A673 (cell line): ENCODE results near the gene THOP1.

Source experiments
- EZH2 ChIP-seq: fragments of 200-600 bp; sonication (generic); IDR thresholded peaks from 2 replicates; pipeline ENCODE4 v1.6.1; 2017; ENCODE audit warnings: borderline replicate concordance, low read depth, mild to moderate bottlenecking, mixed read lengths, antibody characterized with exemption, low read length; ENCODE audit not compliant: poor library complexity, severe bottlenecking
- TF ChIP-seq, protein P1 (sequence below): fragments of 300-800, 200-600 bp; sonication (generic); conservative IDR thresholded peaks from 2 replicates; pipeline ENCODE4 v1.5.1; 2017; ENCODE audit warnings: low read depth, mild to moderate bottlenecking, antibody characterized with exemption, low read length, moderate library complexity, mixed read lengths

DNA sequence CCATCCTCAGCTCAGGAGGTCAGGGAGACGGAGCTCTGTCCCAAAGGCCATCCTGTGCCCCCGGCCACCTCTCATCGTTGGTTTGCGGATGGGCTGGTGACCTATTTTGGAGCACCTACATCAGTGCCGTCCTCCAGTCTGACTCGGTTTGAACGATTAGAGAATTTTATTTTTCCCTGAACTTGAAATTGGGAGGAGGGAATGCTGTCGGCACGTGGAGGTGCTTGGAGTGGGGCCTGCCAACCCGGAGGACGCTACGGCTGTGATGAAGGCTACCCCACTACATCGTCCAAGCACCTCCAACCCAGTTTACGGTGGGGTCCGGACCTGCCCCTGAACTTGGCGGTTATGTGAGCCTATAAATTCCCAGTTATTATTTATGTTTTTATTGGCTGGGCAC, 31.3 kb downstream of the THOP1 start:
- TF ChIP-seq, protein P1, sequence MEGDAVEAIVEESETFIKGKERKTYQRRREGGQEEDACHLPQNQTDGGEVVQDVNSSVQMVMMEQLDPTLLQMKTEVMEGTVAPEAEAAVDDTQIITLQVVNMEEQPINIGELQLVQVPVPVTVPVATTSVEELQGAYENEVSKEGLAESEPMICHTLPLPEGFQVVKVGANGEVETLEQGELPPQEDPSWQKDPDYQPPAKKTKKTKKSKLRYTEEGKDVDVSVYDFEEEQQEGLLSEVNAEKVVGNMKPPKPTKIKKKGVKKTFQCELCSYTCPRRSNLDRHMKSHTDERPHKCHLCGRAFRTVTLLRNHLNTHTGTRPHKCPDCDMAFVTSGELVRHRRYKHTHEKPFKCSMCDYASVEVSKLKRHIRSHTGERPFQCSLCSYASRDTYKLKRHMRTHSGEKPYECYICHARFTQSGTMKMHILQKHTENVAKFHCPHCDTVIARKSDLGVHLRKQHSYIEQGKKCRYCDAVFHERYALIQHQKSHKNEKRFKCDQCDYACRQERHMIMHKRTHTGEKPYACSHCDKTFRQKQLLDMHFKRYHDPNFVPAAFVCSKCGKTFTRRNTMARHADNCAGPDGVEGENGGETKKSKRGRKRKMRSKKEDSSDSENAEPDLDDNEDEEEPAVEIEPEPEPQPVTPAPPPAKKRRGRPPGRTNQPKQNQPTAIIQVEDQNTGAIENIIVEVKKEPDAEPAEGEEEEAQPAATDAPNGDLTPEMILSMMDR, result no peak
- no peak for TF ChIP-seq EZH2
